ENCODE data around the gene MIR17HG. TPM values are rescaled to one million over a fixed set of nuclear protein-coding genes. Genes with fewer than 3 reads are reported as not detected.

Gene MIR17HG
- total RNA-seq = 5.9 and 12.9 TPM in 2 replicates

GRCh38 chr13:91347202-91347995 is at the start of gene MIR17HG:
Gene MIR17HG, plus strand, starts transcription at chr13:91347687.

DNA sequence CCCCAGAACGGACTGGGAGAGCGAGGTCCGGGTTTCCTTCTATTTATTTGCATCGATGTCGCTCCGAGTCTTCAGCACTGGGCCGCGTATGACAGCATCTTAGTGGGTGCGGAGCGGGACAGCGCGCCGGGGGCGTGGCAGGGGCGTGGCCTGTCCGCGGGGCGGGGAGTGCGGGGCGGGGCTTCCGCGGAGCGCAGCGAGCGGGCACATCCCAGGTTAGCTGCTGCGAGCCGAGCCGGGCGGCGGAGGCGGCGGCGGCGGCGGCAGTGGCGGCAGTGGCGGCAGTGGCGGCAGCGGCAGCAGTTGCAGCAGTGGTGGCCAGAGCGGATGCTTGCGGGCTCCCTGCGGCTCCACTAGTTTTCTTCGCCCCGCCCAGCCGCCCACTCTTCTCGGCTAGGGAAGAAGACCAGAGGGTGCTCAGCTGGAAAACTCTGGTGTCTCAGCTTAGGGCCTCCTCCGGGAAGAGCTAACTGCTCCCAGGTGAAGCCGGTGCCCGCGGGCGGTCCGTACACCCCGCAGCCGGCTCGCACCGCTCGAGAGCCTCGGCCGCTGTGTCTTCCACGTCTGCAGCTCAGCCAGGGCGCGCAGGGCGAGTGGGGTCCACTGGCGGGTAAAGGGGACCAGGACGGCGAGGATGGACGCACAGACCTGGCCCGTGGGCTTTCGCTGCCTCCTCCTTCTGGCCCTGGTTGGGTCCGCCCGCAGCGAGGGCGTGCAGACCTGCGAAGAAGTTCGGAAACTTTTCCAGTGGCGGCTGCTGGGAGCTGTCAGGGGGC is 51.1 kb downstream of the MIR17HG start, which contains the start of gene GPC5:
TSS of gene GPC5 (plus strand) at position 209 of the 776 bp plus-strand sequence.

Other genes with a start within 250 kb of the MIR17HG start
- gene GPC5, start 50.9 kb downstream of the MIR17HG start, total RNA-seq = not detected in 2 replicates